Stomach (tissue), 9 donors: ENCODE measurements around the gene KCTD16. TPM values are rescaled to one million over a fixed set of nuclear protein-coding genes. Genes with fewer than 3 reads are reported as not detected.

Experiments used
- DNase-seq, 2 donors: peaks; one replicate each; pipeline versions ENCODE4 v3.0.0 to v3.0.0-alpha.2; 2013 to 2019
- H3K27ac ChIP-seq, 5 donors: fragments of 200-600 bp in 4 of 5; sonication (generic) in 4 of 5; one replicate each; pipeline ENCODE4 v1.5.1; 2013 to 2019; ENCODE audit warnings: mild to moderate bottlenecking in 1 of 5, moderate library complexity in 1 of 5
- H3K27me3 ChIP-seq, 3 donors: fragments of 200-600 bp; sonication (generic); one replicate each; pipeline ENCODE4 v1.5.1; 2017 to 2019; ENCODE audit warnings: mixed run types in 1 of 3
- H3K36me3 ChIP-seq, 4 donors: fragments of 200-600 bp; sonication (generic); 1 replicate in 3 of 4; 2 replicates in 1 of 4; pipeline ENCODE4 v1.5.1; 2016 to 2019
- H3K4me1 ChIP-seq, 4 donors: fragments of 200-600 bp; sonication (generic); one replicate each; pipeline ENCODE4 v1.5.1; 2016 to 2019
- H3K4me3 ChIP-seq, 4 donors: fragments of 200-600 bp; sonication (generic) in 3 of 4; one replicate each; pipeline ENCODE4 v1.5.1; 2016 to 2019; ENCODE audit warnings: mild to moderate bottlenecking in 1 of 4
- H3K9me3 ChIP-seq, 4 donors: fragments of 200-600 bp; sonication (generic); one replicate each; pipeline ENCODE4 v1.5.1; 2016 to 2019
- EP300 ChIP-seq: sonication (generic); formaldehyde crosslinking; IDR thresholded peaks from one replicate; pipeline ENCODE4 v1.6.1; 2017; ENCODE audit warnings: antibody characterized with exemption
- POLR2A ChIP-seq, 4 donors: fragments of 450-650 bp; IDR thresholded peaks; one replicate each; pipeline ENCODE4 v1.6.1; 2016; ENCODE audit warnings: antibody characterized with exemption in 4 of 4, control low read depth in 2 of 4, mild to moderate bottlenecking in 1 of 4, moderate library complexity in 1 of 4
- POLR2AphosphoS5 ChIP-seq, 3 donors: sonication (generic); formaldehyde crosslinking; IDR thresholded peaks; one replicate each; pipeline ENCODE4 v1.6.1; 2016; ENCODE audit warnings: antibody characterized with exemption in 3 of 3
- WGBS, 5 donors: extraction: QIAGEN DNeasy Blood & Tissue Kit in 3 of 5; methylation state at CpG; one replicate each; pipeline versions ENCODE4 v1.1.5 to v1.1.7; 2013 to 2018; 5-methylcytosine and 5-hydroxymethylcytosine counted together
- intact Hi-C: fragments of 100-400 bp; cut with DNase I; formaldehyde crosslinking; loops from one replicate; pipeline ENCODE4 v1.15.1; 2023; ENCODE audit warnings: low total_unique reads
- polyA plus RNA-seq, 3 donors: library from polyadenylated mRNA; stranded (reverse); fragments of 200-250 nt; gene quantifications; one replicate each; pipeline ENCODE4 v1.2.3, GENCODE V29; 2013
- total RNA-seq, 5 donors: library from RNA; depleted of rRNA; stranded (reverse); fragments of >200 nt; gene quantifications; one replicate each; pipeline versions ENCODE4 v1.1.0 to v1.2.3, GENCODE V29; 2014 to 2016
- TF ChIP-seq, protein P1 (sequence below), 7 experiments: fragments of 450-650 bp in 4 of 7; fragments of 200-600 bp in 3 of 7; sonication (generic) in 3 of 7; IDR thresholded peaks; one replicate each; pipeline ENCODE4 v1.5.1; 2016 to 2019; ENCODE audit warnings: antibody characterized with exemption in 7 of 7, control low read depth in 2 of 7, mild to moderate bottlenecking in 1 of 7
- donor health status: healthy with polysubstance abuse.
- donor health status: Bipolar disorder and iron deficiency.
- donor health status: healthy.

The KCTD16 gene
- total and polyA plus RNA-seq, 8 donors, result under 0.01 to 1.8 (median under 0.01) TPM; not detected in 4

DNA sequence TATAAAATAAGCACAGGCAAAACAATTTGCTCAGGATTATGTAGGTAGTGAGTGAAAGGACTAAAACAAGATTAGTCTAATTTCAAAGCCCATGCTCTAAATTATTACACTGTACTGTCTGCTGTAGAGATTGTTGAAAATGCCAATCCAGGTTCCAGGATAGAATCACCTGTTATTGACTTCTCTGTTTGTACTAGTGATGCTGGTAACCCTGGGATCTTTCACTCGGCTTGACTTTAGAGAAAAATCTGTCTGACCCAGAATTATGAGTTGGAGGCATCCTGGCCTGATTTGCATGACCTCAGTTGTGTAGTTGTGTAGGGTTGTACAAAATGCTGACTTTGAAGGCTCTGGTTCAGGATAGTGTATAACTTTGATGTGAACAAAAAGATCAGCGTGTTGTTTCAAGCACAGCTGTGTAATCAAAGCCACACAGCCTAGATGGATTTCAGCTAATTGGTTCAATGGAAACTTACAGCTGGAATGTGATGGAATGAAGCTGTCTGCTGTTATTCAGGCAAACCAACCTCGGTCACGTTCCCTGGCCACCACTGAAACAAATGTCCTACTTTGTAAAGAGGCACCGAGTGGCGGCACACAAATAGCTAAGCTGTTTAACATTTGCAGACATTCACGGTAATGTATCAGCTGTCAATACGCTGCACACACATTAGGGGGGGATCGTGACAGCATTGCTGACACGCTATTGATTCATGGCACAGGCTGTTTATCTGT, 340.3 kb downstream of the KCTD16 start:
- Histone ChIP-seq H3K36me3 (no peaks in the 10 kb centered on the region), H3K27me3 (no peaks in the 10 kb centered on the region), H3K4me1 (no peaks in the 10 kb centered on the region), H3K27ac (no peak overlapping the region), H3K9me3 (peaks cover 0 to 4% (median 0%) of the 10 kb centered on the region in 4 donors), H3K4me3 (no peak overlapping the region)
- intact Hi-C loops, result no loop called here
- DNase-seq, result peak in 1 of 2 donors; percentile 49
- WGBS, 5 donors, result 10 to 25% (median 19%) methylated on average over 10 of the region's 10 CpGs
- TF ChIP-seq, protein P1, sequence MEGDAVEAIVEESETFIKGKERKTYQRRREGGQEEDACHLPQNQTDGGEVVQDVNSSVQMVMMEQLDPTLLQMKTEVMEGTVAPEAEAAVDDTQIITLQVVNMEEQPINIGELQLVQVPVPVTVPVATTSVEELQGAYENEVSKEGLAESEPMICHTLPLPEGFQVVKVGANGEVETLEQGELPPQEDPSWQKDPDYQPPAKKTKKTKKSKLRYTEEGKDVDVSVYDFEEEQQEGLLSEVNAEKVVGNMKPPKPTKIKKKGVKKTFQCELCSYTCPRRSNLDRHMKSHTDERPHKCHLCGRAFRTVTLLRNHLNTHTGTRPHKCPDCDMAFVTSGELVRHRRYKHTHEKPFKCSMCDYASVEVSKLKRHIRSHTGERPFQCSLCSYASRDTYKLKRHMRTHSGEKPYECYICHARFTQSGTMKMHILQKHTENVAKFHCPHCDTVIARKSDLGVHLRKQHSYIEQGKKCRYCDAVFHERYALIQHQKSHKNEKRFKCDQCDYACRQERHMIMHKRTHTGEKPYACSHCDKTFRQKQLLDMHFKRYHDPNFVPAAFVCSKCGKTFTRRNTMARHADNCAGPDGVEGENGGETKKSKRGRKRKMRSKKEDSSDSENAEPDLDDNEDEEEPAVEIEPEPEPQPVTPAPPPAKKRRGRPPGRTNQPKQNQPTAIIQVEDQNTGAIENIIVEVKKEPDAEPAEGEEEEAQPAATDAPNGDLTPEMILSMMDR (IDR thresholded peaks at IDR 0.05), result no peak
- TF ChIP-seq POLR2A (IDR thresholded peaks at IDR 0.05) (no peak), EP300 (no peak), POLR2AphosphoS5 (IDR thresholded peaks at IDR 0.05) (no peak)

DNA sequence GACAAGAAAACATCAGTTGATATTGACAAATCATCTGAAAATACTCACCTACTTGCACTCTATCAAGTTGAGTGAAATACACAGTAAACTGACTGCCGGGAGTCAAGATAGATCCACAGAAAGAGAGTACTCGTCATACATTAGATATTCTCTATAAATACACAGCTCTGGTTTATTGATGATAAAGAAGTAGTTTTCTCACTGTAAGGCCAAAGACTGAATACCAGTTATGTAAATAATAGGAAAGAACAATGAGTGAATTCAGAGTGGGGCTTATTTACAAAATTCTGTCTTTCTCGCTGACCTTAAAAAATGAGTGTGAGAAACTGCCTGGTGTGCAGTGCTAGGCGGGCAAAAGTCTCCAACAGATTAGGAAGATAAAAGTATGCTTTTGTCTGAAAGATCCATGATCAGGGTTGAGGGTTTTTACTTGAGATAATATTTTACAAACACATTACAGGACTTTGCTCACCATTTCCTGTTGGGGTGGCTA, 341.0 kb downstream of the KCTD16 start:
- intact Hi-C loops, result no loop called here
- H3K4me1 ChIP-seq, result no peaks in the 10 kb centered on the region
- no peak overlapping the region for H3K27ac ChIP-seq
- H3K36me3 ChIP-seq, result no peaks in the 10 kb centered on the region
- DNase-seq, result no peak
- H3K9me3 ChIP-seq, result peaks cover 0 to 4% (median 0%) of the 10 kb centered on the region in 4 donors
- no peaks in the 10 kb centered on the region for H3K27me3 ChIP-seq
- H3K4me3 ChIP-seq, result no peak overlapping the region
- 20 to 43% (median 29%) methylated on average over 4 of the region's 4 CpGs for WGBS, 5 donors
- TF ChIP-seq POLR2A (IDR thresholded peaks at IDR 0.05) (no peak), EP300 (no peak)

DNA sequence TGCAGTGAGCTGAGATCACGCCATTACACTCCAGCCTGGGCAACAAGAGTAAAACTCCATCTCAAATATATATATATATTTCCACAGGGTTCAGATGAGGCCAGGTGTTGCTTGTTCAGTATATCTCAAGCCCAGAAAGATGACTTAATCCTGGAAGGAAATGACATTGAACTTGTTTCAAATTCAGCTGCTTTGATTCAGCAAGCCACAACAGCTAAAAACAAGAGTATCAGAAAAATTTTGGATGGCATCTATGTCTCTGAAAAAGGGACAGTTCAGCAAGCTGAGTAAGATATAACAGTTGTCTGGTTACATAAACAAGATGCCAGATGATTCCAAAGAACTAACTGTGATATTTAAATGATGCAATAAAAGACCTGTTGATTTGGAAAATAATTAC, 352.0 kb downstream of the KCTD16 start:
- WGBS, 5 donors, result 64 to 82% (median 78%) methylated on average over 1 of the region's 1 CpG

DNA sequence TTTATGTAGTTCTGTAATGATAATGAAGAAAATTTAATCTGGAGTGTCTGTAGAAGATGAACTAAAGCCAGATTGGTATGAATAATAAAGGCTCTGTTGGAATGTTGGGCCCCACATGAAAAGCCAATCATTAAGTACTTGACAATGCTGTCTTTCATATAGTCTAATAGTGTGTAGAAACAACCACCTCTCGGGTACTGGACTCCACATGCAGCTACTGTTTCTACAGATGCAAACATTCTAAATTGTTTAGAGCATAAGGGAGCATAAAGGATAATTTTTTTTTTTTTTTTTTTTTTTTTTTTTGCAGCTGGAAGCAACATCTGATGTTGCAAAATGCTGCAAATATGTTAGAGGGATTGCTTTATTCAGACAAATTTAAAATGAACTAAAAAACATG, 354.3 kb downstream of the KCTD16 start:
- no peak for DNase-seq
- Histone ChIP-seq H3K4me3 (no peak overlapping the region), H3K27me3 (no peaks in the 10 kb centered on the region), H3K27ac (no peak overlapping the region), H3K9me3 (no peaks in the 10 kb centered on the region), H3K4me1 (no peaks in the 10 kb centered on the region), H3K36me3 (no peaks in the 10 kb centered on the region)
- no peak for TF ChIP-seq POLR2A (IDR thresholded peaks at IDR 0.05)
- TF ChIP-seq, protein P1 (IDR thresholded peaks at IDR 0.05), result no peak
- TF ChIP-seq POLR2AphosphoS5 (IDR thresholded peaks at IDR 0.05), result no peak
- no peak for TF ChIP-seq EP300
- WGBS, 5 donors, result 27 to 63% (median 52%) methylated on average over 1 of the region's 1 CpG
- intact Hi-C loops, result no loop called here

More for the DNA sequence above, 352.0 kb downstream of the KCTD16 start:
- DNase-seq, result no peak
- H3K9me3 ChIP-seq, result no peaks in the 10 kb centered on the region
- H3K4me1 ChIP-seq, result no peaks in the 10 kb centered on the region
- H3K27me3 ChIP-seq, result no peaks in the 10 kb centered on the region
- H3K36me3 ChIP-seq, result no peaks in the 10 kb centered on the region
- H3K27ac ChIP-seq, result no peak overlapping the region
- intact Hi-C loops, result no loop called here
- H3K4me3 ChIP-seq, result no peak overlapping the region
- TF ChIP-seq POLR2A (IDR thresholded peaks at IDR 0.05) (no peak), EP300 (no peak), POLR2AphosphoS5 (IDR thresholded peaks at IDR 0.05) (no peak)
- TF ChIP-seq, protein P1 (IDR thresholded peaks at IDR 0.05), result no peak

DNA sequence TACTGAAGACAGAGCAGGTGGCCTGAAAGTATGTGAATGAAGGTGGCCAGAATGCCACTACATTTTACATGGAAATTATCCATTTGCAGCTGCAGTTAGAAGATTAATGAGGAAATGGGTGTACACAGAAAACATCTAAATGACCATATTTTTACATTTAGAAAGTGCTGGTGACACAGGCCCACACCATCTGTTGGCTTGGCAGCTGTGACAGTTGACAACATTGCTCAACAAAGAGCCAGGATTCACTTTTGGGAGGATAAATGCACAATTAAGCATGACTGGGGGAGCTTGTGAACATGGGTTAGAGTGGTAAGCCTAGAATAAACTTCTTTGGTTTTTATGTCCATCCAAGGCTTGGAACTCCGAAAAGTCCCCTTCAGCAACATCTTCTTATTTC, 360.5 kb downstream of the KCTD16 start:
- Histone ChIP-seq H3K4me1 (no peaks in the 10 kb centered on the region), H3K9me3 (peaks cover 0 to 14% (median 5%) of the 10 kb centered on the region in 4 donors), H3K27me3 (no peaks in the 10 kb centered on the region), H3K27ac (no peak overlapping the region), H3K4me3 (no peak overlapping the region), H3K36me3 (no peaks in the 10 kb centered on the region)
- TF ChIP-seq POLR2AphosphoS5 (IDR thresholded peaks at IDR 0.05) (no peak), POLR2A (IDR thresholded peaks at IDR 0.05) (no peak), EP300 (no peak)
- TF ChIP-seq, protein P1 (IDR thresholded peaks at IDR 0.05), result no peak
- DNase-seq, result no peak
- 69 to 86% (median 78%) methylated on average over 1 of the region's 1 CpG for WGBS, 5 donors
- intact Hi-C loops, result no loop called here
